Endothelial cell of umbilical vein (primary cell): ENCODE results near the gene PDK2. TPM values are rescaled to one million over a fixed set of nuclear protein-coding genes. Genes with fewer than 3 reads are reported as not detected.

Experiments used
- BruUV-seq: library from RNA; stranded (reverse); fragments of 400-500 nt; replicated peaks from 2 replicates; lab custom pipeline; 2021; lab: Mats Ljungman, UMichigan
- CTCF ChIA-PET: fragments of 300-600, 350-600 bp; sonication (Branson Sonifier 250); formaldehyde crosslinking; loops from one replicate; lab custom pipeline; 2021; ENCODE audit warnings: antibody characterized with exemption, inconsistent platforms; lab: Charles Lee
- POLR2A ChIA-PET: fragments of 300-600, 350-600 bp; sonication (Branson Sonifier 250); formaldehyde crosslinking; loops from one replicate; lab custom pipeline; 2021; ENCODE audit warnings: antibody characterized with exemption, inconsistent platforms; lab: Charles Lee
- DNase-seq: peaks from one replicate; pipeline ENCODE4 v3.0.0-alpha.2; 2011; ENCODE audit warnings: low read depth, low spot score
- FAIRE-seq: peaks from 2 replicates; lab custom pipeline; 2011; peaks lifted over from hg19 to GRCh38; lab: Jason Lieb, UNC
- H2AFZ ChIP-seq: 2 replicates; pipeline ENCODE4 v1.6.0; 2012; ENCODE audit warnings: low read depth, low read length, control low read depth, inconsistent platforms
- H3K27ac ChIP-seq: 2 replicates; pipeline ENCODE4 v1.5.1; 2011; ENCODE audit warnings: low read depth, mild to moderate bottlenecking, control low read depth, low read length, moderate library complexity; ENCODE audit not compliant: insufficient read depth
- H3K27me3 ChIP-seq, 2 experiments: 2 replicates each; pipeline versions ENCODE4 v1.6.0 to v1.6.1; 2011; ENCODE audit warnings: low read length in 2 of 2, mixed read lengths in 1 of 2; ENCODE audit not compliant: control insufficient read depth in 2 of 2, insufficient read depth in 2 of 2
- H3K36me3 ChIP-seq, 2 experiments: 2 replicates in 1 of 2; 3 replicates in 1 of 2; pipeline ENCODE4 v1.5.1; 2011; ENCODE audit warnings: low read length in 2 of 2, mild to moderate bottlenecking in 1 of 2, moderate library complexity in 1 of 2; ENCODE audit not compliant: control insufficient read depth in 2 of 2, insufficient read depth in 2 of 2; ENCODE audit errors: extremely low read depth in 1 of 2
- H3K4me1 ChIP-seq: 3 replicates; pipeline ENCODE4 v1.5.1; 2011; ENCODE audit warnings: mild to moderate bottlenecking, low read length; ENCODE audit not compliant: control insufficient read depth, insufficient read depth; ENCODE audit errors: extremely low read depth
- H3K4me2 ChIP-seq: 2 replicates; pipeline ENCODE4 v1.6.1; 2011; ENCODE audit warnings: low read length, control low read depth, mixed read lengths; ENCODE audit not compliant: insufficient read depth
- H3K4me3 ChIP-seq, 3 experiments: fragments of 200-600 bp in 1 of 3; sonication (generic), shearing (Covaris generic) in 1 of 3; replicated peaks in 1 of 3; 2 replicates each; pipeline ENCODE4 v1.5.1; 2011 to 2016; ENCODE audit warnings: control low read depth in 3 of 3, low read length in 3 of 3, mild to moderate bottlenecking in 2 of 3, inconsistent platforms in 1 of 3, low read depth in 1 of 3, moderate library complexity in 1 of 3; ENCODE audit not compliant: insufficient read depth in 1 of 3
- H3K79me2 ChIP-seq: 2 replicates; pipeline ENCODE4 v1.6.0; 2012; ENCODE audit warnings: low read length, inconsistent platforms; ENCODE audit not compliant: control insufficient read depth, insufficient read depth
- H3K9ac ChIP-seq: replicated peaks from 2 replicates; pipeline ENCODE3; 2011; ENCODE audit warnings: low read length, control low read depth; ENCODE audit not compliant: insufficient read depth; ENCODE audit errors: extremely low read depth
- H3K9me1 ChIP-seq: replicated peaks from 3 replicates; pipeline ENCODE4 v1.6.0; 2011; ENCODE audit warnings: mild to moderate bottlenecking, low read length; ENCODE audit not compliant: control insufficient read depth, insufficient read depth; ENCODE audit errors: extremely low read depth
- H3K9me3 ChIP-seq: replicated peaks from 2 replicates; pipeline ENCODE4 v1.5.1; 2012; ENCODE audit warnings: low read length, inconsistent platforms; ENCODE audit not compliant: control insufficient read depth, insufficient read depth
- H4K20me1 ChIP-seq: replicated peaks from 2 replicates; pipeline ENCODE3; 2011; ENCODE audit warnings: mild to moderate bottlenecking, low read length; ENCODE audit not compliant: control insufficient read depth, insufficient read depth; ENCODE audit errors: extremely low read depth
- CTCF ChIP-seq, 2 donors: IDR thresholded peaks; 1 replicate in 1 of 2; 2 replicates in 1 of 2; pipeline ENCODE4 v1.5.1; 2011; ENCODE audit warnings: low read length in 2 of 2, mild to moderate bottlenecking in 2 of 2, moderate library complexity in 2 of 2, control low read depth in 1 of 2, inconsistent platforms in 1 of 2, low read depth in 1 of 2; ENCODE audit not compliant: insufficient read depth in 1 of 2; ENCODE audit errors: extremely low read depth in 1 of 2
- EZH2 ChIP-seq: IDR thresholded peaks from 2 replicates; pipeline ENCODE4 v1.6.1; 2012; ENCODE audit warnings: borderline replicate concordance, low read depth, mild to moderate bottlenecking, moderate library complexity, low read length, inconsistent platforms; ENCODE audit not compliant: severe bottlenecking
- FOS ChIP-seq: IDR thresholded peaks from 2 replicates; pipeline ENCODE4 v1.6.1; 2011; ENCODE audit warnings: mild to moderate bottlenecking, low read length, moderate library complexity, borderline replicate concordance; ENCODE audit not compliant: insufficient read depth
- GATA2 ChIP-seq: IDR thresholded peaks from 2 replicates; pipeline ENCODE4 v1.7.0; 2011; ENCODE audit warnings: low read depth, mild to moderate bottlenecking, moderate library complexity, mixed read lengths, low read length; ENCODE audit not compliant: insufficient read length, insufficient read depth
- JUN ChIP-seq: IDR thresholded peaks from 2 replicates; pipeline ENCODE4 v1.6.1; 2011; ENCODE audit warnings: borderline replicate concordance, low read depth; ENCODE audit not compliant: insufficient read length, insufficient read depth
- MYC ChIP-seq: IDR thresholded peaks from one replicate; pipeline ENCODE4 v1.6.1; 2011; ENCODE audit warnings: mild to moderate bottlenecking, low read depth, low read length
- POLR2A ChIP-seq: IDR thresholded peaks from 2 replicates; pipeline ENCODE4 v1.6.1; 2012; ENCODE audit warnings: low read depth, mild to moderate bottlenecking, control low read depth, low read length
- POLR2AphosphoS5 ChIP-seq: IDR thresholded peaks from 2 replicates; pipeline ENCODE4 v1.6.1; 2012; ENCODE audit warnings: low read depth, mild to moderate bottlenecking, control low read depth, low read length, moderate library complexity; ENCODE audit not compliant: insufficient read depth
- dilution Hi-C: fragments of 300-500 bp; cut with MboI; formaldehyde crosslinking; loops from one replicate; pipeline ENCODE4 v1.15.0; 2019; ENCODE audit warnings: low sequenced_read_pairs; ENCODE audit not compliant: extremely low pct_ligation_motif_present
- intact Hi-C: fragments of 100-400 bp; cut with micrococcal nuclease; formaldehyde crosslinking; loops from one replicate; pipeline ENCODE4 v1.10.0; 2022
- polyA plus RNA-seq, 4 experiments: library from polyadenylated mRNA; depleted of rRNA in 3 of 4; stranded (reverse) in 3 of 4; unstranded in 1 of 4; fragments of >200 nt; gene quantifications; 2 replicates each; pipeline versions ENCODE4 v1.2.1 to v1.2.3, GENCODE V29; 2011 to 2012; ENCODE audit warnings: missing spikeins in 1 of 4
- total RNA-seq: library from RNA; stranded (reverse); gene quantifications from 2 replicates; pipeline ENCODE4 v1.2.3, GENCODE V29; 2021
- TF ChIP-seq, protein P1 (sequence below): IDR thresholded peaks from 2 replicates; pipeline ENCODE4 v1.6.1; 2011; ENCODE audit not compliant: insufficient read depth, insufficient read length

The PDK2 gene
- total and polyA plus RNA-seq, 2 donors (not counting 3 experiments of a cell fraction or from before 2014, with no cell fraction given) = 21.3 to 114 TPM

- ChIA-PET POLR2A (no interaction called here), CTCF (interaction anchor here (0.8 to 8.3 kb wide), 5 partner anchors 10 to 40 kb away, joined by 3 to 76 read pairs (median 9); no protein-coding TSS in a partner anchor)
- TF ChIP-seq CTCF (IDR thresholded peaks at IDR 0.05; ENCODE audit: extremely low read depth in 1 of 2, insufficient read depth in 1 of 2, low read depth in 1 of 2, low read length in 2 of 2) = no peak
- no peak for TF ChIP-seq MYC
- no peak for TF ChIP-seq POLR2AphosphoS5
- TF ChIP-seq EZH2 = no peak
- no peak for TF ChIP-seq JUN
- TF ChIP-seq POLR2A = no peak
- TF ChIP-seq GATA2 = no peak
- no peak for TF ChIP-seq FOS
- TF ChIP-seq, protein P1, sequence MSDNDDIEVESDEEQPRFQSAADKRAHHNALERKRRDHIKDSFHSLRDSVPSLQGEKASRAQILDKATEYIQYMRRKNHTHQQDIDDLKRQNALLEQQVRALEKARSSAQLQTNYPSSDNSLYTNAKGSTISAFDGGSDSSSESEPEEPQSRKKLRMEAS = no peak
- Histone ChIP-seq H2AFZ (no peak overlapping the region), H3K9me3 (no peaks in the 10 kb centered on the region), H3K27me3 (no peaks in the 10 kb centered on the region), H3K79me2 (peaks cover 7% of the 10 kb centered on the region), H3K4me3 (no peak overlapping the region), H3K4me2 (no peak overlapping the region), H3K9ac (no peak overlapping the region), H3K36me3 (peaks cover 8 to 16% of the 10 kb centered on the region in 2 experiments), H3K4me1 (peaks cover 24% of the 10 kb centered on the region), H3K9me1 (no peaks in the 10 kb centered on the region), H4K20me1 (no peaks in the 10 kb centered on the region), H3K27ac (no peak overlapping the region)
- intact Hi-C loops = no loop called here
- FAIRE-seq = no peak
- BruUV-seq = no TSS peak
- dilution Hi-C loops = no loop called here
- DNase-seq = no peak
Observed at GRCh38 chr17:50066995-50067394, 28.2 kb upstream of the PDK2 start.
